Measurements from ENCODE around the gene RPLP2.

The RPLP2 gene

GRCh38 chr11:769887-770641 lies 39.7 kb upstream of the RPLP2 start:
- TF ChIP-seq POLR2A (IDR thresholded peaks at IDR 0.05; ENCODE audit: low read length): no peak
- no peak for TF ChIP-seq GATA1 (IDR thresholded peaks at IDR 0.05; ENCODE audit: low read depth, low read length)
- DNase-seq: no peak

GRCh38 chr11:770642-771616 lies 38.8 kb upstream of the RPLP2 start:
- TF ChIP-seq GATA1 (IDR thresholded peaks at IDR 0.05; ENCODE audit: low read depth, low read length): no peak
- no peak for TF ChIP-seq POLR2A (IDR thresholded peaks at IDR 0.05; ENCODE audit: low read length)
- DNase-seq: no peak

GRCh38 chr11:771617-772204 lies 38.1 kb upstream of the RPLP2 start:
- DNase-seq: no peak
- TF ChIP-seq GATA1 (IDR thresholded peaks at IDR 0.05; ENCODE audit: low read depth, low read length) (no peak), POLR2A (IDR thresholded peaks at IDR 0.05; ENCODE audit: low read length) (no peak)

- DNase-seq: no peak
- TF ChIP-seq POLR2A (IDR thresholded peaks at IDR 0.05; ENCODE audit: low read length) (no peak), GATA1 (IDR thresholded peaks at IDR 0.05; ENCODE audit: low read depth, low read length) (no peak)
Observed at GRCh38 chr11:772429-773390, 37.1 kb upstream of the RPLP2 start.

- no peak for DNase-seq
Observed at GRCh38 chr11:773425-773824, 36.3 kb upstream of the RPLP2 start.

GRCh38 chr11:773830-774229 lies 35.9 kb upstream of the RPLP2 start:
- TF ChIP-seq GATA1 (IDR thresholded peaks at IDR 0.05; ENCODE audit: low read depth, low read length): no peak
- TF ChIP-seq POLR2A (IDR thresholded peaks at IDR 0.05; ENCODE audit: low read length): no peak
- no peak for DNase-seq

More at GRCh38 chr11:773425-773824, 36.3 kb upstream of the RPLP2 start:
- no peak for TF ChIP-seq POLR2A (IDR thresholded peaks at IDR 0.05; ENCODE audit: low read length)
- TF ChIP-seq GATA1 (IDR thresholded peaks at IDR 0.05; ENCODE audit: low read depth, low read length): no peak

- DNase-seq: no peak
- TF ChIP-seq POLR2A (IDR thresholded peaks at IDR 0.05; ENCODE audit: low read length) (no peak), GATA1 (IDR thresholded peaks at IDR 0.05; ENCODE audit: low read depth, low read length) (no peak)
Observed at GRCh38 chr11:774873-775592, 34.7 kb upstream of the RPLP2 start.

GRCh38 chr11:776263-776560 lies 33.6 kb upstream of the RPLP2 start:
- no peak for DNase-seq
- TF ChIP-seq POLR2A (IDR thresholded peaks at IDR 0.05; ENCODE audit: low read length): no peak
- no peak for TF ChIP-seq GATA1 (IDR thresholded peaks at IDR 0.05; ENCODE audit: low read depth, low read length)

GRCh38 chr11:776561-777287 lies 33.0 kb upstream of the RPLP2 start:
- TF ChIP-seq GATA1 (IDR thresholded peaks at IDR 0.05; ENCODE audit: low read depth, low read length) (no peak), POLR2A (IDR thresholded peaks at IDR 0.05; ENCODE audit: low read length) (no peak)
- DNase-seq: peak; percentile 74 to 82

GRCh38 chr11:777288-778255 lies 32.2 kb upstream of the RPLP2 start, which contains the start of gene GATD1:
Gene GATD1 (minus strand): TSS chr11:777487. CDS start chr11:777462, 25 bp downstream.
- TF ChIP-seq POLR2A (IDR thresholded peaks at IDR 0.05; ENCODE audit: low read length): peak; percentile 87
- TF ChIP-seq GATA1 (IDR thresholded peaks at IDR 0.05; ENCODE audit: low read depth, low read length): no peak
- DNase-seq: peak; percentile 92 to 96
